ENCODE measurements around the gene PLCH2. TPM values are rescaled to one million over a fixed set of nuclear protein-coding genes. Genes with fewer than 3 reads are reported as not detected.

PLCH2 gene
- polyA plus RNA-seq, 1 of the 3 experiments (the other 2 are of a cell fraction), result 0.08 TPM

GRCh38 chr1:2496746-2497145 lies 20.7 kb downstream of the PLCH2 start:
- no peak for TF ChIP-seq USF2 (IDR thresholded peaks at IDR 0.05; ENCODE audit: borderline replicate concordance, low read depth, low read length)
- no peak for TF ChIP-seq RFX5 (IDR thresholded peaks at IDR 0.05; ENCODE audit: low read length)
- ChIA-PET CTCF (interaction anchor here (1.1 kb wide), 1 partner anchor 16 kb away, joined by 3 read pairs; no protein-coding TSS in a partner anchor), POLR2A (no interaction called here)
- no peaks in the 10 kb centered on the region for H3K9me3 ChIP-seq
- no peaks in the 10 kb centered on the region for H4K20me1 ChIP-seq (ENCODE audit: insufficient read depth)
- H2AFZ ChIP-seq (ENCODE audit: low read depth), result no peak overlapping the region
- H3K9ac ChIP-seq, result no peak overlapping the region
- H3K9me2 ChIP-seq, result no peaks in the 10 kb centered on the region
- DNase-seq, result no peak
- no peak overlapping the region for H3K4me2 ChIP-seq
- no peaks in the 10 kb centered on the region for H3K79me2 ChIP-seq (ENCODE audit: insufficient read depth)
- H3K4me3 ChIP-seq (ENCODE audit: low read depth in 2 of 2, low read length in 1 of 2), result no peak overlapping the region
- peaks cover 0 to 15% of the 10 kb centered on the region in 2 experiments; a peak in 1 of 4 replicates for H3K4me1 ChIP-seq (ENCODE audit: control insufficient read depth in 1 of 2, insufficient read depth in 2 of 2, low read depth in 1 of 2, low read length in 1 of 2)
- H3F3A ChIP-seq (replicated peaks; ENCODE audit: insufficient read depth), result no peaks in the 10 kb centered on the region
- no peak overlapping the region for H3K27ac ChIP-seq (ENCODE audit: low read depth in 2 of 2, low read length in 1 of 2)
- WGBS (ENCODE audit: low lambda C conversion rate), result 100% methylated on average over 2 of the region's 26 CpGs
- no peaks in the 10 kb centered on the region for H3K36me3 ChIP-seq (replicated peaks in 1 of 2; ENCODE audit: control insufficient read depth in 1 of 2, insufficient read depth in 2 of 2, low read length in 1 of 2)
- H3K27me3 ChIP-seq (ENCODE audit: insufficient read depth), result no peaks in the 10 kb centered on the region

GRCh38 chr1:2497891-2498290 lies 21.8 kb downstream of the PLCH2 start:
- no peaks in the 10 kb centered on the region for H3K79me2 ChIP-seq (ENCODE audit: insufficient read depth)
- no peaks in the 10 kb centered on the region for H3F3A ChIP-seq (replicated peaks; ENCODE audit: insufficient read depth)
- H3K4me3 ChIP-seq (ENCODE audit: low read depth in 2 of 2, low read length in 1 of 2), result no peak overlapping the region
- H3K9me3 ChIP-seq, result no peaks in the 10 kb centered on the region
- TF ChIP-seq CTCF (IDR thresholded peaks at IDR 0.05), result no peak
- no peak for TF ChIP-seq CHD2 (IDR thresholded peaks at IDR 0.05; ENCODE audit: low read length, partially characterized antibody)
- no peak for TF ChIP-seq USF1 (IDR thresholded peaks at IDR 0.05; ENCODE audit: borderline replicate concordance, low read depth)
- no peak for TF ChIP-seq SIN3A (IDR thresholded peaks at IDR 0.05; ENCODE audit: borderline replicate concordance, low read depth, low read length)
- TF ChIP-seq RAD21 (IDR thresholded peaks at IDR 0.05; ENCODE audit: low read length), result no peak
- TF ChIP-seq TAF1 (IDR thresholded peaks at IDR 0.05; ENCODE audit: borderline replicate concordance, low read depth, low read length), result no peak
- no peak for TF ChIP-seq GATA2 (CRISPR knock-in tag; IDR thresholded peaks at IDR 0.05)
- no peak for TF ChIP-seq EP300 (IDR thresholded peaks at IDR 0.05; ENCODE audit: borderline replicate concordance in 1 of 2, low read depth in 1 of 2, low read length in 1 of 2)
- WGBS (ENCODE audit: low lambda C conversion rate), result 100% methylated on average over 1 of the region's 4 CpGs
- H3K4me2 ChIP-seq, result no peak overlapping the region
- H3K4me1 ChIP-seq (ENCODE audit: control insufficient read depth in 1 of 2, insufficient read depth in 2 of 2, low read depth in 1 of 2, low read length in 1 of 2), result peaks cover 0 to 15% of the 10 kb centered on the region in 2 experiments; a peak in 1 of 4 replicates
- no peak overlapping the region for H3K27ac ChIP-seq (ENCODE audit: low read depth in 2 of 2, low read length in 1 of 2)
- POLR2A ChIA-PET, result interaction anchor here (0.6 kb wide), 1 partner anchor 10 kb away, joined by 3 read pairs; no protein-coding TSS in a partner anchor
- no peak overlapping the region for H2AFZ ChIP-seq (ENCODE audit: low read depth)
- no peaks in the 10 kb centered on the region for H4K20me1 ChIP-seq (ENCODE audit: insufficient read depth)
- DNase-seq, result no peak
- H3K9me2 ChIP-seq, result no peaks in the 10 kb centered on the region
- no peak overlapping the region for H3K9ac ChIP-seq
- H3K27me3 ChIP-seq (ENCODE audit: insufficient read depth), result no peaks in the 10 kb centered on the region
- CTCF ChIA-PET, result interaction anchor here (0.6 to 1.2 kb wide), 3 partner anchors 37 to 872 kb away, joined by 3 read pairs; no protein-coding TSS in a partner anchor
- H3K36me3 ChIP-seq (replicated peaks in 1 of 2; ENCODE audit: control insufficient read depth in 1 of 2, insufficient read depth in 2 of 2, low read length in 1 of 2), result no peaks in the 10 kb centered on the region
